Measurements from ENCODE around the gene ACTR5.

DNA sequence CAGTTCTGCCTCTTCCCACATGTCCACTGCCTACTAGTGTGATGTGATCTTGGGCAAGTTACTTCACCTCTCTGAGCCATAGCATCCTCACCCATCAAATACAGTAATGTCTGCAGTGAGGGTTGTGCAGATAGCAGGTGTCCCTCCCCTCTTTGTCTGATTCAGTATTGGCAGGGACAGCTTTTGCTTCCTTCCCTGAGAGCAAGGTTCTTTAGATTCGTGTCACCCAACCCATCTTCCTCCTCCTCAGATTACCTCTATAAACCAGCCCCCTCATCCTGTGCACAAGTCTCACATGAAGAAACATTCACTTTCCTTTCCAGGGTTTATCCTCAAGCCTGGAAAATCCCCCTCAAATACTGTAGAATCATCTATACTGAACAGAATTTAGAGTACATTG is 15.4 kb downstream of the ACTR5 start:
- TF ChIP-seq CTCF (conservative IDR thresholded peaks at IDR 0.05 in 1 of 2, IDR thresholded peaks at IDR 0.05 in 1 of 2; ENCODE audit: low read depth in 1 of 2, low read length in 2 of 2) (no peak), EZH2 (IDR thresholded peaks at IDR 0.05; ENCODE audit: low read length, missing control alignments) (no peak)

All from fibroblast of lung (primary cell).